ENCODE measurements around the gene HSBP1.

The HSBP1 gene

GRCh38 chr16:83838151-83838550 is 30.4 kb downstream of the HSBP1 start:
- DNase-seq (ENCODE audit: low read depth, low spot score): no peak

GRCh38 chr16:83839561-83839960 is 31.8 kb downstream of the HSBP1 start:
- DNase-seq (ENCODE audit: low read depth, low spot score): no peak

GRCh38 chr16:83840060-83840617 is 32.4 kb downstream of the HSBP1 start:
- DNase-seq (ENCODE audit: low read depth, low spot score): no peak

- DNase-seq (ENCODE audit: low read depth, low spot score): no peak
Observed at GRCh38 chr16:83842291-83842690, 34.5 kb downstream of the HSBP1 start.

GRCh38 chr16:83842756-83843507 is 35.2 kb downstream of the HSBP1 start:
- no peak for DNase-seq (ENCODE audit: low read depth, low spot score)

- DNase-seq (ENCODE audit: low read depth, low spot score): no peak
Observed at GRCh38 chr16:83843657-83844056, 35.9 kb downstream of the HSBP1 start.

- DNase-seq (ENCODE audit: low read depth, low spot score): no peak
Observed at GRCh38 chr16:83845263-83845662, 37.5 kb downstream of the HSBP1 start.

- no peak for DNase-seq (ENCODE audit: low read depth, low spot score)
Observed at GRCh38 chr16:83847371-83848225, 39.8 kb downstream of the HSBP1 start.

- no peak for DNase-seq (ENCODE audit: low read depth, low spot score)
Observed at GRCh38 chr16:83849421-83849820, 41.6 kb downstream of the HSBP1 start.

- DNase-seq (ENCODE audit: low read depth, low spot score): no peak
Observed at GRCh38 chr16:83850947-83851346, 43.2 kb downstream of the HSBP1 start.

GRCh38 chr16:83851473-83851872 is 43.7 kb downstream of the HSBP1 start:
- DNase-seq (ENCODE audit: low read depth, low spot score): no peak

GRCh38 chr16:83852774-83853173 is 45.0 kb downstream of the HSBP1 start:
- DNase-seq (ENCODE audit: low read depth, low spot score): no peak

- DNase-seq (ENCODE audit: low read depth, low spot score): no peak
Observed at GRCh38 chr16:83853834-83854233, 46.1 kb downstream of the HSBP1 start.

GRCh38 chr16:83854420-83854819 is 46.6 kb downstream of the HSBP1 start:
- DNase-seq (ENCODE audit: low read depth, low spot score): no peak

- DNase-seq (ENCODE audit: low read depth, low spot score): no peak
Observed at GRCh38 chr16:83856792-83857191, 49.0 kb downstream of the HSBP1 start.

GRCh38 chr16:83859265-83859664 is 51.5 kb downstream of the HSBP1 start:
- no peak for DNase-seq (ENCODE audit: low read depth, low spot score)

- DNase-seq (ENCODE audit: low read depth, low spot score): no peak
Observed at GRCh38 chr16:83862661-83863060, 54.9 kb downstream of the HSBP1 start.

GRCh38 chr16:83863682-83864081 is 55.9 kb downstream of the HSBP1 start:
- DNase-seq (ENCODE audit: low read depth, low spot score): no peak
